Mucosa of rectum (tissue), 2 donors: ENCODE results near the gene OSGEP.

Experiments used
- H3K27ac ChIP-seq, 2 donors: one replicate each; pipeline ENCODE4 v1.7.0; 2013; ENCODE audit warnings: inconsistent platforms in 2 of 2, low read depth in 2 of 2, low read length in 2 of 2
- H3K27me3 ChIP-seq, 2 donors: one replicate each; pipeline ENCODE4 v1.7.0; 2013; ENCODE audit warnings: low read length in 2 of 2; ENCODE audit not compliant: control insufficient read depth in 2 of 2, insufficient read depth in 2 of 2
- H3K36me3 ChIP-seq, 2 donors: one replicate each; pipeline ENCODE4 v1.7.0; 2013; ENCODE audit warnings: low read length in 2 of 2; ENCODE audit not compliant: control insufficient read depth in 2 of 2, insufficient read depth in 2 of 2
- H3K4me1 ChIP-seq, 2 donors: one replicate each; pipeline ENCODE4 v1.7.0; 2013; ENCODE audit warnings: low read length in 2 of 2, mild to moderate bottlenecking in 1 of 2; ENCODE audit not compliant: control insufficient read depth in 2 of 2, insufficient read depth in 2 of 2
- H3K4me3 ChIP-seq, 2 donors: one replicate each; pipeline ENCODE4 v1.7.0; 2013; ENCODE audit warnings: low read length in 2 of 2
- H3K9ac ChIP-seq, 2 donors: one replicate each; pipeline ENCODE4 v1.7.0; 2013; ENCODE audit warnings: low read length in 2 of 2, low read depth in 1 of 2, mild to moderate bottlenecking in 1 of 2
- H3K9me3 ChIP-seq, 2 donors: one replicate each; pipeline ENCODE4 v1.7.0; 2013; ENCODE audit warnings: low read length in 2 of 2; ENCODE audit not compliant: control insufficient read depth in 2 of 2
- donor health status: healthy.
- donor health status: Normal muscosa, but diverticular disease.

The OSGEP gene

DNA sequence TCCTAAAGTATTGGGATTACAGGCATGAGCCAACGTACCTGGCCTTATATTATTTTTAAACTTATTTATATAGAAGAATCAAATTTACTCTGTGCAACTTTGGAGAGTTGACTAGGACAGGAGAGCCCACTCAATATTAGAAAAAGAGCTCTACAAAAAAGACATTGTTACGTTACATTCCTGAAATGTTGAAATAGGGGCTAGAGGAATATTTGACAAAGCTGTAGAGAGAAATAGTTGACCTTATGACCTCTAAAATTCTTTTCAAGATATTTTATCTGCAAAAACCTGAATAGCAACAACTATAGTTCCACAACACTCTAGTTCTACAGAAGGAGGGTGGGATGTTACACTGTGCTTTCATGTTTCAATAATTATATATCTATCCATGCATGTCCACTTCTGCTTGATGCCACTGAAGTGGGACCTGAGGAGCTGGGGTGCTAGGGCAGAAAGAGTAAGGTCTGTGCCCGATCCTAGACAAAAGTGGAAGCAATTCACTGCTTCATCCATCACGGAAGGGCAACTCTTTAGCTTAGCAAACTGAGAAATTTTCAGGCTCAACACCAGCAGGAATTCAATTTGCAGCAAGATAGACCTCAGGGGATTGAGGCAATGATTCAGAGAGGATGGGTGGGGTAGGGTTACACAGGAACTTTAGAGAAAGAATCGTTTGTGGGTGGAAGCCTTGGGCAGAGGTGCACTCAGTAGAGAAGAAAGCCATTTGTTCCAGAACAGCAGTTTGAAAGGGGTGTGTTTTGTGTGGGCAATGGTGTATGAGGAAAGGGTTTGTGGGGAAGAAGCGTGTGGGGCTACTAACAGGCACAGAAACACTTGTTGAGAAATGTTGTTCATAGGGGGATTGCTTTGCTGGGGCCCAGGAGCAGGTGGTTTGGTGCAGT is 34.7 kb upstream of the OSGEP start:
- Histone ChIP-seq H3K9ac (no peak overlapping the region), H3K9me3 (no peaks in the 10 kb centered on the region), H3K27ac (no peak overlapping the region)

GRCh38 chr14:20487396-20487725 is 32.7 kb upstream of the OSGEP start:
- Histone ChIP-seq H3K27ac (no peak overlapping the region), H3K4me3 (no peak overlapping the region), H3K9ac (no peak overlapping the region), H3K27me3 (no peaks in the 10 kb centered on the region), H3K9me3 (no peaks in the 10 kb centered on the region), H3K4me1 (no peaks in the 10 kb centered on the region), H3K36me3 (no peaks in the 10 kb centered on the region)

More for the DNA sequence above, 34.7 kb upstream of the OSGEP start:
- no peaks in the 10 kb centered on the region for H3K27me3 ChIP-seq
- no peaks in the 10 kb centered on the region for H3K36me3 ChIP-seq
- H3K4me3 ChIP-seq = no peak overlapping the region
- no peaks in the 10 kb centered on the region for H3K4me1 ChIP-seq

GRCh38 chr14:20486684-20487395 is 32.2 kb upstream of the OSGEP start:
- Histone ChIP-seq H3K27ac (no peak overlapping the region), H3K36me3 (no peaks in the 10 kb centered on the region), H3K9me3 (no peaks in the 10 kb centered on the region), H3K4me3 (no peak overlapping the region), H3K27me3 (no peaks in the 10 kb centered on the region), H3K9ac (no peak overlapping the region), H3K4me1 (no peaks in the 10 kb centered on the region)

DNA sequence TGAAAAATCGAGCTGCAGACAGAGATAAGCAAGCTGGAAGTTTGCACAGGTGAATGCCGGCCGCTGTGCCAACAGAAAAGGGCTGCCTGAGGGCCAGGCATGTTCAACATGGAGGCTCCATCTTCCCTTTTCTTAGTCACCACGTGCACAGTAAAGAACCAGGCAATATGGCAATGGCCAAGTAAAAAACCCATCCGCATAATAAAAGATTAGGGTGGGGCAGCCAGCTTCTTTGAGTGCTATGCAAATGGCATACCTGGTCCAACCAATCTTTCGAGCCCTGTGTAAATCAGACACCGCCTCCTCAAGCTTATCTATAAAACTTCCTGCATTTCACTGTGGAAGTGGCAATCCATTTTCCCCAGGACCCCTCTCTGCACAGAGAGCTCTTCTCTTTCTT is 31.3 kb upstream of the OSGEP start:
- no peaks in the 10 kb centered on the region for H3K4me1 ChIP-seq
- H3K36me3 ChIP-seq = no peaks in the 10 kb centered on the region
- no peak overlapping the region for H3K4me3 ChIP-seq
- H3K9me3 ChIP-seq = no peaks in the 10 kb centered on the region
- H3K27me3 ChIP-seq = no peaks in the 10 kb centered on the region
- no peak overlapping the region for H3K27ac ChIP-seq
- no peak overlapping the region for H3K9ac ChIP-seq

DNA sequence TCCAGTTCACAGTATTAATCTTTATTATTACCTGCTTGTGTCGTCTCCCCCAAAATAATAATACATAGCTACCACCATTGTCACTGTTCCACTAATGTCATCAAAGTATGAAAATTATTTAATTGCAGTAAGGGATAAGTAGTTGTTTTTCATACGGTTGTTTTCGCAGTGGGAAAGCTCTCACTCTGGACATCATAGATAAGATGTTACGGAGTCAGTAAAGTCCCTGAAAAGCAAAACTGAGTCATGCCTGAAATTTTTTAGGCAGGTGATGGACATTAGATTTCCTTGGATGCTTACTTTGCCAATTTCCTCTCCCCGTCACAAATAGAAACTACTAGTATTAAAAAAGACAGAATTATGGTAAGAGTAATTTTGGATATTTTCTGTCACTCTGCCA is 27.8 kb upstream of the OSGEP start:
- peaks cover 5 to 11% of the 10 kb centered on the region in 2 donors for H3K36me3 ChIP-seq
- peaks cover 0 to 3% of the 10 kb centered on the region in 2 donors for H3K4me1 ChIP-seq
- H3K9ac ChIP-seq = no peak overlapping the region
- H3K4me3 ChIP-seq = no peak overlapping the region
- no peaks in the 10 kb centered on the region for H3K27me3 ChIP-seq
- no peak overlapping the region for H3K27ac ChIP-seq
- H3K9me3 ChIP-seq = no peaks in the 10 kb centered on the region

- Histone ChIP-seq H3K9ac (no peak overlapping the region), H3K9me3 (no peaks in the 10 kb centered on the region), H3K4me1 (peaks cover 0 to 4% of the 10 kb centered on the region in 2 donors), H3K36me3 (peaks cover 38 to 44% of the 10 kb centered on the region in 2 donors), H3K4me3 (no peak overlapping the region), H3K27ac (no peak overlapping the region), H3K27me3 (no peaks in the 10 kb centered on the region)
These were observed 24.3 kb upstream of the OSGEP start for GRCh38 chr14:20478894-20479293.

DNA sequence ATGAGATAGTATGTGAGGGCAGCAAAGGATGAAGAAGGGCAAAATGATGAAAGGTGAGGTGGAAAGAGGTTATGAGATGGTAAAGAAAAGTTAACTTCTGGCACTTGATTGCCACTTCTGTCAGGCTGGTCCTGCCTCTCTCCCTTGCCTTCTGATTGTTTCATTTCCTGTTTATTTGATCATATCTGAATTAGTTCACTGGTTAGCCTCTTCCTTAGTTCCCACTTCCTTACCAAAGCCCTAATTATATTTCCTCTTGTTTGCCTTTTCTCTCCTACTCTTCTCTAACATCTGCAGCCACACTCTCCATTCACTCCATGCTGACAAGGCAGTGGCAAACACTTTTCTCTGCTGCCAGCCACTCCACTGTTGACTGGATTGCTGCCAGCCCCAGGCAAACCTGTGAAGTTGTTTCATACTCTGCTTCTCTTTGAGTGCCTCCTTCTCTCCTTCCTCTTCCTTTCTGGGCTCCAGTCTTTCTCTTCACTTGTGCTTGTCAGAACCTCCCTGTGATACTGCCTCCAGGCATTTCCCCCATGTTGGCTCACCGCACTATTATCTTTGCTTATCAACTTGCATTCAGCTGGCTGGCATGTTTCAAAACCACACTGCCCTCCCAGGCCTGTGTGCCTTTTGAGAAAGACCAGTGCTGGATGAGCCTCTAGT is 22.7 kb upstream of the OSGEP start:
- peaks cover 48 to 56% of the 10 kb centered on the region in 2 donors for H3K36me3 ChIP-seq
- no peaks in the 10 kb centered on the region for H3K27me3 ChIP-seq
- H3K9ac ChIP-seq = no peak overlapping the region
- H3K4me3 ChIP-seq = no peak overlapping the region
- H3K27ac ChIP-seq = peak overlapping the region; percentile 22 to 59
- peaks cover 0 to 4% of the 10 kb centered on the region in 2 donors for H3K4me1 ChIP-seq
- H3K9me3 ChIP-seq = no peaks in the 10 kb centered on the region

DNA sequence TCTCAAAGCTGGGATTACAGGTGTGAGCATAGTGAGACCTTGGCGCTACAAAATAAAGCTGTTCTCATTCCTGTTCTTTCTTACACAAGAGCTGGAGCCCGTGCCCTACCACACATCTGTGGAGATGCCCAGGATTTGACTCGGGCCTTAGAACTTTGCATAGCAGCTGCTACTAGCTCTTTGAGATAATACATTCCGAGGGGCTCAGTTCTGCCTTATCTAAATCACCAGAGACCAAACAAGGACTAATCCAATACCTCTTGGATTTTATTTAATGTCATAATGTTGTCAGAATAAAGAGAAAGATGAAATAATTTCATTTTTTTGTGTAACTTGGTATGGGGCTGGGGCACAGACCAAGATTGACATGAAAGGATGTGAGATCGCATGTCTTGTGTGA is 22.2 kb upstream of the OSGEP start:
- H3K9ac ChIP-seq = no peak overlapping the region
- peaks cover 0 to 5% of the 10 kb centered on the region in 2 donors for H3K4me1 ChIP-seq
- H3K4me3 ChIP-seq = no peak overlapping the region
- peaks cover 51 to 60% of the 10 kb centered on the region in 2 donors for H3K36me3 ChIP-seq
- no peaks in the 10 kb centered on the region for H3K9me3 ChIP-seq
- H3K27me3 ChIP-seq = no peaks in the 10 kb centered on the region
- H3K27ac ChIP-seq = peak overlapping the region in 1 of 2 donors; percentile 59

DNA sequence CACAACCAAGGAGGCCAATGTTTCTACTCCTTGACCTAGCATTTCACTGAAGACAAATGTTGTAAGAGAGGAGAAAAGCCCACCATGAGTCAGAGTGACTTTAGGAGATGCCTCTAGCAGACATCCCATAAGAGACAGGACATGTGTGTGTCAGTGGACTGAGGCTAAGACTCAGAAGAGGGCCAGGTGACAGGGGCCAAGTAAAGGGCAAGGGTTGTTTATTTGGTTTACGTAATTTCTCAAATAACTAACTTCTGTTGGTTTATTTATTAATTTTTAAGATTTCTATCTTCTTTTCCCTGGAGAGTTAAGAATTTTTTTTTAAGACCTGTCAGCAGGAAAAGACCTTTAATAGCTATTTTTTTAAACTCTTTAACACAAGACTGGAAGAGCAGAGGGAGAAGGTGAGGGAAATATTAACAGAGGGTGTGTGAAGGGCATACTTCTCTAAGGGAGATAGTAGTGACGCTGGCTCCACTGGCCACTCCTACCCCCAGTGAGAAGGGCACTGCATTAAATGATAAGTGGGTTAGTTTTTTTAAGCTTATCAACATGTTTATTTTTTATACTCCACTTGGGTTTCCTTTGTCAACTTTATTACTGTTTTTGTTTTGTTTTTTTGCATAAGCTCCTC is 18.0 kb upstream of the OSGEP start:
- Histone ChIP-seq H3K9ac (no peak overlapping the region), H3K36me3 (peaks cover 48 to 52% of the 10 kb centered on the region in 2 donors), H3K9me3 (no peaks in the 10 kb centered on the region), H3K4me1 (peaks cover 11 to 16% of the 10 kb centered on the region in 2 donors), H3K4me3 (no peak overlapping the region), H3K27me3 (no peaks in the 10 kb centered on the region), H3K27ac (no peak overlapping the region)

DNA sequence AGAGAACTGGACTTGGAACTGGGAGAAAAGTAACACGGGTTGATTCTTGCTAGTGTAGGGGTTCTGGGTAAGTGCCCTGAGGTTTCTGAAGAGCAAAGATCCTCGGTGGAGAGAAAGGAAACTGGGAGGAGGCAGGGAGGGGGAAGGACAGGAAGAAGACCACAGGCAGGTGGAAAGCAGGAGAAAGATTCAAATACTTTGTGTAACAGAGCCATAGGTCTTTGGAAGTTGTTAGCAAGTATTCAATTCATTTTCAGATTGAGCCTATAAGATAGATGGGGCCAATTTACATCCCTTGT is 15.9 kb upstream of the OSGEP start:
- H3K4me1 ChIP-seq = peaks cover 7 to 16% of the 10 kb centered on the region in 2 donors
- no peaks in the 10 kb centered on the region for H3K9me3 ChIP-seq
- peak overlapping the region; percentile 95 for H3K4me3 ChIP-seq
- H3K27ac ChIP-seq = peak overlapping the region; percentile 93 to 95
- H3K36me3 ChIP-seq = peaks cover 28 to 32% of the 10 kb centered on the region in 2 donors
- H3K27me3 ChIP-seq = no peaks in the 10 kb centered on the region
- peak overlapping the region; percentile 91 to 94 for H3K9ac ChIP-seq
